ENCODE data around the gene MYOM1. TPM values are rescaled to one million over a fixed set of nuclear protein-coding genes. Genes with fewer than 3 reads are reported as not detected.
"Not testable (repeated sequence)": the region's sequence is repeated elsewhere in the genome, so short reads cannot be mapped to it uniquely, and the experiment has no call there.

Gene MYOM1
- total RNA-seq, 1 donor from 2014 or later, result 3.9 TPM

- DNase-seq (ENCODE audit: low spot score), result no peak
Measured at GRCh38 chr18:3221496-3221895, 1.7 kb upstream of the MYOM1 start.

- not testable (repeated sequence) for DNase-seq (ENCODE audit: low spot score)
Measured at GRCh38 chr18:3220868-3221267, 1.1 kb upstream of the MYOM1 start.

GRCh38 chr18:3219241-3219630 is 532 bp downstream of the MYOM1 start:
- DNase-seq (ENCODE audit: low spot score), result no peak

GRCh38 chr18:3218819-3219218 is 949 bp downstream of the MYOM1 start:
- no peak for DNase-seq (ENCODE audit: low spot score)

- DNase-seq (ENCODE audit: low spot score), result no peak
Measured at GRCh38 chr18:3217948-3218647, 1.7 kb downstream of the MYOM1 start.

- no peak for DNase-seq (ENCODE audit: low spot score)
Measured at GRCh38 chr18:3216987-3217386, 2.8 kb downstream of the MYOM1 start.

GRCh38 chr18:3214855-3215637 is 4.7 kb downstream of the MYOM1 start:
- no peak for DNase-seq (ENCODE audit: low spot score)

- DNase-seq (ENCODE audit: low spot score), result no peak
Measured at GRCh38 chr18:3213300-3214059, 6.3 kb downstream of the MYOM1 start.

GRCh38 chr18:3212657-3213056 is 7.1 kb downstream of the MYOM1 start:
- DNase-seq (ENCODE audit: low spot score), result no peak

- no peak for DNase-seq (ENCODE audit: low spot score)
Measured at GRCh38 chr18:3211236-3211992, 8.4 kb downstream of the MYOM1 start.

GRCh38 chr18:3209859-3210569 is 9.8 kb downstream of the MYOM1 start:
- no peak for DNase-seq (ENCODE audit: low spot score)

GRCh38 chr18:3207565-3207964 is 12.2 kb downstream of the MYOM1 start:
- no peak for DNase-seq (ENCODE audit: low spot score)

- no peak for DNase-seq (ENCODE audit: low spot score)
Measured at GRCh38 chr18:3205239-3205638, 14.5 kb downstream of the MYOM1 start.

GRCh38 chr18:3199942-3200645 is 19.7 kb downstream of the MYOM1 start:
- DNase-seq (ENCODE audit: low spot score), result no peak

- DNase-seq (ENCODE audit: low spot score), result not testable (repeated sequence)
Measured at GRCh38 chr18:3198260-3198860, 21.4 kb downstream of the MYOM1 start.

- DNase-seq (ENCODE audit: low spot score), result no peak
Measured at GRCh38 chr18:3194947-3195612, 24.7 kb downstream of the MYOM1 start.

GRCh38 chr18:3193331-3193730 is 26.4 kb downstream of the MYOM1 start:
- DNase-seq (ENCODE audit: low spot score), result no peak

GRCh38 chr18:3192752-3193151 is 27.0 kb downstream of the MYOM1 start:
- DNase-seq (ENCODE audit: low spot score), result no peak

- DNase-seq (ENCODE audit: low spot score), result no peak
Measured at GRCh38 chr18:3192286-3192685, 27.5 kb downstream of the MYOM1 start.

Measured in mesenteric fat pad (tissue), 1 donor.